ENCODE data around the gene SLC35E1.

DNA sequence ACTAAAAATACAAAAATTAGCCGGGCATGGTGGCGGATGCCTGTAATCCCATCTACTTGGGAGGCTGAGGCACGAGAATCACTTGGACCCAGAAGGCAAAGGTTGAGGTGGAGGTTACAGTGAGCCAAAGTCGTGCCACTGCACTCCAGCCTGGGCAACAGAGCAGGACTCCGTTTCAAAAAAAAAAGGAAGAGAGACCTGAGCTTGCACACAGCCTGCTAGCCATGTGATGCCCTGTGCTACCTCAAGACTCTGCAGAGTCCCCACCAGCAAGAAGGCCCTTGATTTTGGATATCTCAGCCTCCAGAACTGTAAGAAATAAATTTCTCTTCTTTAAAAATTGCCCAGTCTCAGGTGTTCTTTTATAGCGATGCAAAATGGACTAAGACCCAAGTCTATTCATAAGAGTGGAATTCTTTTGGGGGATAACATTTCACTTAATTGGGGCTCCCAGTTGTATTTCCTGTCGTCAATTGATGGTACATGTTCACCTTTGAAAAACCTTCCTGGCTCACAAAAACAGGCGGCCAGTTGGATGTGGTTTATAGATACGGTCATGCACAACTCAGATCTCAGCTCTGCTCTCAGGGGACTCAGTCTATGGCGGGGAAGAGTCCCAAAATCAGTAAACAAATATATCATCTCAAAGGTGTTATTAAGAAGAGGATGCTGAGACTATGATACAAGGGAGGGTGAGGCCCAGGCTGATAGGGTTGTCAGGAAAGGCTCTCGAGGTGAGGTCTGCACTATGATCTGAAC, 27.6 kb downstream of the SLC35E1 start:
- TF ChIP-seq, protein P1, sequence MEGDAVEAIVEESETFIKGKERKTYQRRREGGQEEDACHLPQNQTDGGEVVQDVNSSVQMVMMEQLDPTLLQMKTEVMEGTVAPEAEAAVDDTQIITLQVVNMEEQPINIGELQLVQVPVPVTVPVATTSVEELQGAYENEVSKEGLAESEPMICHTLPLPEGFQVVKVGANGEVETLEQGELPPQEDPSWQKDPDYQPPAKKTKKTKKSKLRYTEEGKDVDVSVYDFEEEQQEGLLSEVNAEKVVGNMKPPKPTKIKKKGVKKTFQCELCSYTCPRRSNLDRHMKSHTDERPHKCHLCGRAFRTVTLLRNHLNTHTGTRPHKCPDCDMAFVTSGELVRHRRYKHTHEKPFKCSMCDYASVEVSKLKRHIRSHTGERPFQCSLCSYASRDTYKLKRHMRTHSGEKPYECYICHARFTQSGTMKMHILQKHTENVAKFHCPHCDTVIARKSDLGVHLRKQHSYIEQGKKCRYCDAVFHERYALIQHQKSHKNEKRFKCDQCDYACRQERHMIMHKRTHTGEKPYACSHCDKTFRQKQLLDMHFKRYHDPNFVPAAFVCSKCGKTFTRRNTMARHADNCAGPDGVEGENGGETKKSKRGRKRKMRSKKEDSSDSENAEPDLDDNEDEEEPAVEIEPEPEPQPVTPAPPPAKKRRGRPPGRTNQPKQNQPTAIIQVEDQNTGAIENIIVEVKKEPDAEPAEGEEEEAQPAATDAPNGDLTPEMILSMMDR (IDR thresholded peaks at IDR 0.05; ENCODE audit: extremely low read depth in 1 of 2, insufficient read depth in 1 of 2, low read depth in 1 of 2, low read length in 2 of 2), result no peak
- TF ChIP-seq EZH2 (IDR thresholded peaks at IDR 0.05; ENCODE audit: borderline replicate concordance, low read depth, low read length, severe bottlenecking) (no peak), POLR2AphosphoS5 (IDR thresholded peaks at IDR 0.05; ENCODE audit: insufficient read depth, low read depth, low read length) (no peak), POLR2A (IDR thresholded peaks at IDR 0.05; ENCODE audit: low read depth, low read length) (no peak), FOS (IDR thresholded peaks at IDR 0.05; ENCODE audit: borderline replicate concordance, insufficient read depth, low read length) (no peak), JUN (IDR thresholded peaks at IDR 0.05; ENCODE audit: borderline replicate concordance, insufficient read depth, insufficient read length, low read depth) (no peak)
- TF ChIP-seq, protein P2, sequence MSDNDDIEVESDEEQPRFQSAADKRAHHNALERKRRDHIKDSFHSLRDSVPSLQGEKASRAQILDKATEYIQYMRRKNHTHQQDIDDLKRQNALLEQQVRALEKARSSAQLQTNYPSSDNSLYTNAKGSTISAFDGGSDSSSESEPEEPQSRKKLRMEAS (IDR thresholded peaks at IDR 0.05; ENCODE audit: insufficient read depth, insufficient read length), result no peak

Measured in endothelial cell of umbilical vein (primary cell).